ENCODE measurements around the gene TPMT.

The TPMT gene

GRCh38 chr6:18148304-18149025, 6.4 kb downstream of the TPMT start:
- no peaks in the 10 kb centered on the region for H3K79me2 ChIP-seq (ENCODE audit: control insufficient read depth, insufficient read depth, low read length)
- H2BK15ac ChIP-seq (replicated peaks; ENCODE audit: low read depth): no peak overlapping the region
- H2AK5ac ChIP-seq (ENCODE audit: low read length): no peak overlapping the region
- peaks cover 3% of the 10 kb centered on the region for H3K4me1 ChIP-seq (ENCODE audit: control insufficient read depth, low read depth, low read length)
- H3K79me1 ChIP-seq (ENCODE audit: low read length): no peaks in the 10 kb centered on the region
- no peak overlapping the region for H4K8ac ChIP-seq (ENCODE audit: low read depth, low read length)
- H3K56ac ChIP-seq (ENCODE audit: low read length): no peak overlapping the region
- 100% methylated on average over 1 of the region's 5 CpGs for WGBS (ENCODE audit: extremely low coverage, insufficient coverage, low lambda C conversion rate)
- H3K23ac ChIP-seq (ENCODE audit: low read length): no peak overlapping the region
- H2BK5ac ChIP-seq (ENCODE audit: low read length): no peak overlapping the region
- no peak overlapping the region for H4K5ac ChIP-seq (ENCODE audit: low read length)
- no peak overlapping the region for H2BK120ac ChIP-seq (ENCODE audit: low read depth, low read length)
- H3K27ac ChIP-seq (ENCODE audit: low read depth, low read length): no peak overlapping the region
- H3K36me3 ChIP-seq (ENCODE audit: control insufficient read depth, insufficient read depth, low read length): no peaks in the 10 kb centered on the region
- no peak overlapping the region for H3K9ac ChIP-seq (ENCODE audit: low read length)
- H3K27me3 ChIP-seq (ENCODE audit: insufficient read depth, low read length, poor library complexity): no peaks in the 10 kb centered on the region
- no peak overlapping the region for H3K4me2 ChIP-seq (ENCODE audit: low read length)
- no peak overlapping the region for H3K4ac ChIP-seq (ENCODE audit: low read depth, low read length)
- no peak overlapping the region for H3K18ac ChIP-seq (ENCODE audit: low read length)
- H3K4me3 ChIP-seq (ENCODE audit: low read length): no peak overlapping the region
- DNase-seq: no peak

GRCh38 chr6:18147616-18148015, 7.3 kb downstream of the TPMT start:
- Histone ChIP-seq H3K23ac (ENCODE audit: low read length) (no peak overlapping the region), H4K8ac (ENCODE audit: low read depth, low read length) (no peak overlapping the region), H3K9ac (ENCODE audit: low read length) (no peak overlapping the region), H2BK120ac (ENCODE audit: low read depth, low read length) (no peak overlapping the region), H2BK15ac (replicated peaks; ENCODE audit: low read depth) (no peak overlapping the region), H3K36me3 (ENCODE audit: control insufficient read depth, insufficient read depth, low read length) (no peaks in the 10 kb centered on the region), H3K4ac (ENCODE audit: low read depth, low read length) (no peak overlapping the region), H3K18ac (ENCODE audit: low read length) (no peak overlapping the region), H3K27ac (ENCODE audit: low read depth, low read length) (no peak overlapping the region), H3K56ac (ENCODE audit: low read length) (no peak overlapping the region), H2AK5ac (ENCODE audit: low read length) (no peak overlapping the region), H3K27me3 (ENCODE audit: insufficient read depth, low read length, poor library complexity) (no peaks in the 10 kb centered on the region), H3K4me2 (ENCODE audit: low read length) (no peak overlapping the region), H3K79me1 (ENCODE audit: low read length) (no peaks in the 10 kb centered on the region), H3K79me2 (ENCODE audit: control insufficient read depth, insufficient read depth, low read length) (no peaks in the 10 kb centered on the region), H4K5ac (ENCODE audit: low read length) (no peak overlapping the region), H2BK5ac (ENCODE audit: low read length) (no peak overlapping the region), H3K4me1 (ENCODE audit: control insufficient read depth, low read depth, low read length) (no peaks in the 10 kb centered on the region), H3K4me3 (ENCODE audit: low read length) (no peak overlapping the region)
- no CpG with 5 or more reads among the region's 2 CpGs for WGBS (ENCODE audit: extremely low coverage, insufficient coverage, low lambda C conversion rate)
- DNase-seq: no peak

- Histone ChIP-seq H3K23ac (ENCODE audit: low read length) (no peak overlapping the region), H4K5ac (ENCODE audit: low read length) (no peak overlapping the region), H2BK120ac (ENCODE audit: low read depth, low read length) (no peak overlapping the region), H3K9ac (ENCODE audit: low read length) (no peak overlapping the region), H3K4ac (ENCODE audit: low read depth, low read length) (no peak overlapping the region), H3K4me3 (ENCODE audit: low read length) (no peak overlapping the region), H2BK15ac (replicated peaks; ENCODE audit: low read depth) (no peak overlapping the region), H3K79me1 (ENCODE audit: low read length) (no peaks in the 10 kb centered on the region), H2AK5ac (ENCODE audit: low read length) (no peak overlapping the region), H2BK5ac (ENCODE audit: low read length) (no peak overlapping the region), H3K36me3 (ENCODE audit: control insufficient read depth, insufficient read depth, low read length) (no peaks in the 10 kb centered on the region), H3K27ac (ENCODE audit: low read depth, low read length) (no peak overlapping the region), H3K56ac (ENCODE audit: low read length) (no peak overlapping the region), H3K4me1 (ENCODE audit: control insufficient read depth, low read depth, low read length) (no peaks in the 10 kb centered on the region), H3K4me2 (ENCODE audit: low read length) (no peak overlapping the region), H3K18ac (ENCODE audit: low read length) (no peak overlapping the region), H3K27me3 (ENCODE audit: insufficient read depth, low read length, poor library complexity) (no peaks in the 10 kb centered on the region), H4K8ac (ENCODE audit: low read depth, low read length) (no peak overlapping the region), H3K79me2 (ENCODE audit: control insufficient read depth, insufficient read depth, low read length) (no peaks in the 10 kb centered on the region)
- WGBS (ENCODE audit: extremely low coverage, insufficient coverage, low lambda C conversion rate): no CpG with 5 or more reads among the region's 2 CpGs
- DNase-seq: no peak
These were observed 7.7 kb downstream of the TPMT start for GRCh38 chr6:18147160-18147559.

GRCh38 chr6:18142591-18142861, 12.4 kb downstream of the TPMT start:
- Histone ChIP-seq H2BK5ac (ENCODE audit: low read length) (no peak overlapping the region), H3K36me3 (ENCODE audit: control insufficient read depth, insufficient read depth, low read length) (peaks cover 1% of the 10 kb centered on the region), H2BK15ac (replicated peaks; ENCODE audit: low read depth) (no peak overlapping the region), H3K23ac (ENCODE audit: low read length) (no peak overlapping the region), H3K27me3 (ENCODE audit: insufficient read depth, low read length, poor library complexity) (no peaks in the 10 kb centered on the region), H2AK5ac (ENCODE audit: low read length) (no peak overlapping the region), H2BK120ac (ENCODE audit: low read depth, low read length) (no peak overlapping the region), H3K18ac (ENCODE audit: low read length) (no peak overlapping the region), H3K56ac (ENCODE audit: low read length) (no peak overlapping the region), H3K4me2 (ENCODE audit: low read length) (no peak overlapping the region), H4K5ac (ENCODE audit: low read length) (no peak overlapping the region), H3K9ac (ENCODE audit: low read length) (no peak overlapping the region), H4K8ac (ENCODE audit: low read depth, low read length) (no peak overlapping the region), H3K79me2 (ENCODE audit: control insufficient read depth, insufficient read depth, low read length) (no peaks in the 10 kb centered on the region), H3K79me1 (ENCODE audit: low read length) (no peaks in the 10 kb centered on the region), H3K4me1 (ENCODE audit: control insufficient read depth, low read depth, low read length) (no peaks in the 10 kb centered on the region), H3K4ac (ENCODE audit: low read depth, low read length) (no peak overlapping the region), H3K4me3 (ENCODE audit: low read length) (no peak overlapping the region), H3K27ac (ENCODE audit: low read depth, low read length) (no peak overlapping the region)
- DNase-seq: no peak
- no CpG with 5 or more reads among the region's 3 CpGs for WGBS (ENCODE audit: extremely low coverage, insufficient coverage, low lambda C conversion rate)

- H4K5ac ChIP-seq (ENCODE audit: low read length): no peak overlapping the region
These were observed 12.9 kb downstream of the TPMT start for GRCh38 chr6:18141805-18142590.

More at GRCh38 chr6:18141805-18142590, 12.9 kb downstream of the TPMT start:
- no peak overlapping the region for H3K56ac ChIP-seq (ENCODE audit: low read length)
- no peaks in the 10 kb centered on the region for H3K27me3 ChIP-seq (ENCODE audit: insufficient read depth, low read length, poor library complexity)
- no peak overlapping the region for H3K4me3 ChIP-seq (ENCODE audit: low read length)
- H3K79me2 ChIP-seq (ENCODE audit: control insufficient read depth, insufficient read depth, low read length): no peaks in the 10 kb centered on the region
- H2BK5ac ChIP-seq (ENCODE audit: low read length): no peak overlapping the region
- no peak overlapping the region for H3K27ac ChIP-seq (ENCODE audit: low read depth, low read length)
- no peak overlapping the region for H3K18ac ChIP-seq (ENCODE audit: low read length)
- WGBS (ENCODE audit: extremely low coverage, insufficient coverage, low lambda C conversion rate): no CpG with 5 or more reads among the region's 13 CpGs
- H3K36me3 ChIP-seq (ENCODE audit: control insufficient read depth, insufficient read depth, low read length): peaks cover 1% of the 10 kb centered on the region
- H3K23ac ChIP-seq (ENCODE audit: low read length): no peak overlapping the region
- no peak overlapping the region for H3K4me2 ChIP-seq (ENCODE audit: low read length)
- DNase-seq: peak; percentile 81
- no peak overlapping the region for H3K9ac ChIP-seq (ENCODE audit: low read length)
- H4K8ac ChIP-seq (ENCODE audit: low read depth, low read length): no peak overlapping the region
- no peaks in the 10 kb centered on the region for H3K79me1 ChIP-seq (ENCODE audit: low read length)
- H3K4me1 ChIP-seq (ENCODE audit: control insufficient read depth, low read depth, low read length): no peaks in the 10 kb centered on the region
- no peak overlapping the region for H3K4ac ChIP-seq (ENCODE audit: low read depth, low read length)
- no peak overlapping the region for H2AK5ac ChIP-seq (ENCODE audit: low read length)
- H2BK15ac ChIP-seq (replicated peaks; ENCODE audit: low read depth): no peak overlapping the region
- no peak overlapping the region for H2BK120ac ChIP-seq (ENCODE audit: low read depth, low read length)
